Calu3 (cell line): ENCODE results near the gene MIEN1. TPM values are rescaled to one million over a fixed set of nuclear protein-coding genes. Genes with fewer than 3 reads are reported as not detected.
"Not testable (repeated sequence)": the region's sequence is repeated elsewhere in the genome, so short reads cannot be mapped to it uniquely, and the experiment has no call there.

Experiments used
- BruUV-seq: library from RNA; stranded (reverse); fragments of 400-500 nt; replicated peaks from 2 replicates; lab custom pipeline; 2021; lab: Mats Ljungman, UMichigan
- CTCF ChIA-PET: fragments of 300-600 bp; sonication (Branson Sonifier 250); formaldehyde crosslinking; loops from one replicate; lab custom pipeline; 2022; ENCODE audit warnings: antibody characterized with exemption; lab: Charles Lee
- DNase-seq: peaks from one replicate; pipeline ENCODE4 v3.0.0; 2022
- H3K27ac Mint-ChIP-seq: one replicate; pipeline ENCODE4 v1.8.0; 2022; ENCODE audit warnings: mixed read lengths; ENCODE audit not compliant: unreplicated experiment
- H3K27me3 Mint-ChIP-seq: one replicate; pipeline ENCODE4 v1.8.0; 2022; ENCODE audit warnings: mixed read lengths; ENCODE audit not compliant: unreplicated experiment
- H3K36me3 Mint-ChIP-seq: one replicate; pipeline ENCODE4 v1.8.0; 2022; ENCODE audit warnings: mild to moderate bottlenecking, moderate library complexity, mixed read lengths; ENCODE audit not compliant: insufficient read depth, unreplicated experiment
- H3K4me1 Mint-ChIP-seq: one replicate; pipeline ENCODE4 v1.8.0; 2022; ENCODE audit warnings: mild to moderate bottlenecking, low read depth, mixed read lengths; ENCODE audit not compliant: unreplicated experiment
- H3K4me3 Mint-ChIP-seq: one replicate; pipeline ENCODE4 v1.8.0; 2022; ENCODE audit warnings: mild to moderate bottlenecking, low read depth, moderate library complexity, mixed read lengths; ENCODE audit not compliant: unreplicated experiment
- H3K9me3 Mint-ChIP-seq: one replicate; pipeline ENCODE4 v1.8.0; 2022; ENCODE audit warnings: low read depth, mixed read lengths; ENCODE audit not compliant: unreplicated experiment
- CTCF ChIP-seq: fragments of 200-600 bp; IDR thresholded peaks from one replicate; pipeline ENCODE4 v1.8.0; 2022; ENCODE audit warnings: antibody characterized with exemption; ENCODE audit not compliant: unreplicated experiment
- intact Hi-C: fragments of 100-400 bp; cut with micrococcal nuclease; formaldehyde crosslinking; loops from one replicate; pipeline ENCODE4 v1.10.0; 2022; ENCODE audit not compliant: unreplicated experiment
- total RNA-seq: library from RNA; stranded (reverse); gene quantifications from 2 replicates; pipeline ENCODE4 v1.2.3, GENCODE V29; 2022

Gene MIEN1
- total RNA-seq, 1 experiment from 2014 or later: 2,121 TPM

- CTCF ChIA-PET: interaction anchor here (0.6 to 161.2 kb wide), 29 partner anchors 23 to 1062 kb away, joined by 3 to 42089 read pairs (median 10); partner anchors contain the start of genes ERBB2, GRB7, GSDMA and IKZF3
- intact Hi-C loops: loop anchor here (5.0 kb wide), 1 partner anchor 198 kb away; no protein-coding TSS in a partner anchor
- DNase-seq: peak; percentile 96
- H3K36me3 Mint-ChIP-seq: peaks cover 100% of the 10 kb centered on the region
- TF ChIP-seq CTCF: no peak
- H3K4me1 Mint-ChIP-seq: peaks cover 47% of the 10 kb centered on the region
- BruUV-seq: no TSS peak
- H3K4me3 Mint-ChIP-seq: no peak overlapping the region
- H3K9me3 Mint-ChIP-seq: no peaks in the 10 kb centered on the region
- peak overlapping the region; percentile 4 for H3K27ac Mint-ChIP-seq
- peaks cover under 1% of the 10 kb centered on the region for H3K27me3 Mint-ChIP-seq
Measured at GRCh38 chr17:39750131-39751015, 20.0 kb upstream of the MIEN1 start.

GRCh38 chr17:39748444-39749034 is 18.2 kb upstream of the MIEN1 start:
- DNase-seq, intact Hi-C loops, H3K9me3 Mint-ChIP-seq, H3K4me3 Mint-ChIP-seq, H3K27me3 Mint-ChIP-seq, BruUV-seq: not testable (repeated sequence)
- Mint-ChIP-seq H3K36me3 (peaks cover 100% of the 10 kb centered on the region), H3K27ac (peak overlapping the region; percentile 4), H3K4me1 (peaks cover 40% of the 10 kb centered on the region)
- CTCF ChIA-PET: interaction anchor here (0.6 to 161.2 kb wide), 35 partner anchors 21 to 902 kb away, joined by 3 to 42089 read pairs (median 9); partner anchors contain the start of genes ERBB2, GRB7, GSDMA and GSDMB

DNA sequence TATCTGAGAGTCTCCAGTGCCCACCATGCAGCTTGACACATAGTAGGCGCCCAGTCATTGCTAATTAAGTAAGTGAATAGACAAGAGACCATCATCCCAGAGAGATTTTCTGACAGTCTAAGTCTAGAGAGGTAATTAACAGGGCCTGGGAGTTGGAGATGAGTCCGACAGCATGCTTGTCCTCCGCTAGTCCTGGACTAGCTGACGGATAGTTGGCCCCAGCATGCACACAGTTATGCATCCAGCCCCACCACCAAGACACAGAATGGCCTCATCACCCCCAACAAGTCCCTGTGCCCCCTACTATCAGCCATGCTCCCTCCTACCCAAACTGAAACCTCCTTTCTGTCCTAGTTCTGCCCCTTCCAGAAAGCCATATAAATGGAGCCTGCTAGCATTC is 17.4 kb upstream of the MIEN1 start:
- H3K27ac Mint-ChIP-seq: peak overlapping the region; percentile 4
- H3K9me3 Mint-ChIP-seq: no peaks in the 10 kb centered on the region
- peaks cover 100% of the 10 kb centered on the region for H3K36me3 Mint-ChIP-seq
- H3K4me1 Mint-ChIP-seq: peaks cover 32% of the 10 kb centered on the region
- no peak for TF ChIP-seq CTCF
- DNase-seq: peak; percentile 85
- no peak overlapping the region for H3K4me3 Mint-ChIP-seq
- CTCF ChIA-PET: interaction anchor here (0.5 to 161.2 kb wide), 31 partner anchors 20 to 536 kb away, joined by 3 to 42089 read pairs (median 9); partner anchors contain the start of genes ERBB2, GRB7, GSDMA and LRRC3C
- BruUV-seq: no TSS peak
- intact Hi-C loops: no loop called here
- no peaks in the 10 kb centered on the region for H3K27me3 Mint-ChIP-seq

GRCh38 chr17:39746145-39746461 is 15.8 kb upstream of the MIEN1 start:
- intact Hi-C loops: no loop called here
- Mint-ChIP-seq H3K36me3 (peaks cover 100% of the 10 kb centered on the region), H3K4me3 (no peak overlapping the region), H3K27me3 (no peaks in the 10 kb centered on the region), H3K27ac (peak overlapping the region; percentile 0), H3K4me1 (peaks cover 32% of the 10 kb centered on the region), H3K9me3 (no peaks in the 10 kb centered on the region)
- DNase-seq: no peak
- CTCF ChIA-PET: interaction anchor here (0.5 to 161.2 kb wide), 19 partner anchors 19 to 644 kb away, joined by 3 to 42089 read pairs (median 10); partner anchors contain the start of genes ERBB2, GRB7, GSDMA and LRRC3C
- BruUV-seq: no TSS peak
- TF ChIP-seq CTCF: no peak
